HG03095 (cell line): Measurements from ENCODE around the gene PCSK5.
"Not testable (repeated sequence)": the region's sequence is repeated elsewhere in the genome, so short reads cannot be mapped to it uniquely, and the experiment has no call there.

Experiments used
- ATAC-seq: cut with Tn5 transposase; IDR thresholded peaks from one replicate; pipeline ENCODE4 v1.9.1; 2021; ENCODE audit warnings: moderate library complexity; ENCODE audit not compliant: unreplicated experiment

PCSK5 gene

DNA sequence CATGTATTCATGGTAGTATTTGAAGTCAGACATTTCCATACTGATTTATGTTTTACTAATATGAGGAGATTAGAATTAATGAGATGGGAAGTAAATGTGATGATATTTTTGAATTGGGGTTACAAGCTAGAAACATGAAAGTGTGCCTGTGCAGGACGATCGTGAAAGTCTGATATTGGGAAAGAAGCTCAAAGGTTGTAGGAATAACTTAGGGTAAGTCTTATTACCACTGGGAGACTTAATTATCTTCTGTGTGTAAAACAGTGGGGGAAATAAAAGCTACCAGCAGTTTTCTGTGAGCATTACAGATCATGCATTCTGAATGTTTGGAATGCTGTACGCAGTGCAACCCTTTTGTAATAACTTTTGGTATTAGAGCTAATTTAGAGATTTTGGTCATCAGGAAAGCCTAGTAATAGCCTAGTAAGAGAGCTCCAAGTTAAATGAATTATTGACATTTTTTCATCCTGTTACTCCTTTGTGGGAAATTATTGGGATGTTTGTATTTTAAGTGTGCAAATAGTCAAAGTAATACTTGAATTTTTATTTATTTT, 153.9 kb downstream of the PCSK5 start:
- no peak for ATAC-seq

DNA sequence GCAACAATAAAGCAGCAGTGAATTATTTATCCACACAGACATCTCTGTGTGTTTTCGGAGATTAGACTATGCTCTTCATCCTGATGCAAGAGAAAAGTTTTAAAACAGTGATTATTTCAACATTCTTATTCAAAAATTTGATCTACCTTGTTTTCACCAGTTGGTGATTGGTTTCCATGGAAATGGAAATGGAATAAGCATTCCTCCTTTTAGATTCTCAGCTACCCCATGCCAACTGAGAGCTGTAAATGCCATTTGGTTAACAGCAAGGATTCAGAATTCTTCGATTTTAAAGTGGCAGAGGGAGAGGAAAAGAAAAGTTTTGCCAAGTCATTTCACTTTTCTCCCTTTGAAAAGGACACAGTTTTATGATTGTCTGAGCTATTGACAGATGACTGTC, 154.7 kb downstream of the PCSK5 start:
- ATAC-seq, result no peak

DNA sequence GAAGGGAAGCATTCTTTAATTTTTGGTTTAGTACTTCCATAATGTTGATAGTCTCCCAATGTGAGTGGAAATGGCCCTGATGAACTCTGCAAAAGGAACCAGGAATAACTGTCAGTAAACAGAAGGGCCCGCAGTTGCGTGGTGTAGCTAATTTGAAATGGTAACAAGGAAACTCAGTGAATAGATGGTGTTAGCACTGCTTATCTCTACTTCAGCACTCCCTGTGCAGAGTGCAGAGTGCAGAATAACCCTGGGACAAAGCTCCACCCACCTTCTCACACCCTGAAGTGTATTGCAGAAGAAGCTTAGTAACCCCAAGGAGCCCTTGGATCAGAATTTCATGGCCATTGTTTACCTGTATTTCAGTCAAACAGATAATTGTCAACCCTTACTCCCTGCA, 158.9 kb downstream of the PCSK5 start:
- no peak for ATAC-seq

DNA sequence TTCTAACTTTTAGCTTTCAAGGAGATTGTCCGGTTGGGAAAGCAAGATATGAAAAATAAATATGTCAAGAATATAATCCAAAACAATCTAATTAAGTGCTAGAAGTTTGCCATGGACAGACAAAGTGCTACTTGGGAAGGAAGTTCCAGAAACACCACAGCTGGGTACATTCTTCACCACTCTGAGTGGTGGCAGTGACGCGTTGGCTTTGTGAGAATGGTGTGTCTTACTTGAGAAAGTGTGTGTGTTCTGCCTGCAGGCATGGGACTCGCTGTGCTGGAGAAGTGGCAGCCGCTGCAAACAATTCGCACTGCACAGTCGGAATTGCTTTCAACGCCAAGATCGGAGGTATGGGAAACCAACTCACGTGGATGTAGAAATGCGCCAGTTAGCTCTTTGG, 177.2 kb downstream of the PCSK5 start:
- no peak for ATAC-seq

DNA sequence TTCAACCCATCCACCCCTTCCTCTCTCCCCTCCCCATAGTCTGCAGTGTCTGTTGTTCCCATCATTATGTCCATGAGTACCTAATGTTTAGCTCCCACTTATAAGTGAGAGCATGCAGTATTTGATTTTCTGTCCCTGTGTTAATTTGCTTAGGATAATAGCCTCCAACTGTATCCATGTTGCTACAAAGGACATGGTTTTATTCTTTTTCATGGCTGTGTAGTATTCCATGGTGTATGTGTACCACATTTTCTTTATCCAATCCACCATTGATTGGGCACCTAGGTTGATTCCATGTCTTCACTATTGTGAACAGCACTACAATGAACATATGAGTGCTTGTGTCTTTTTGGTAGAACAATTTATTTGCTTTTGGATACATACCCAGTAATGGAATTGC, 187.1 kb downstream of the PCSK5 start:
- ATAC-seq, result no peak

DNA sequence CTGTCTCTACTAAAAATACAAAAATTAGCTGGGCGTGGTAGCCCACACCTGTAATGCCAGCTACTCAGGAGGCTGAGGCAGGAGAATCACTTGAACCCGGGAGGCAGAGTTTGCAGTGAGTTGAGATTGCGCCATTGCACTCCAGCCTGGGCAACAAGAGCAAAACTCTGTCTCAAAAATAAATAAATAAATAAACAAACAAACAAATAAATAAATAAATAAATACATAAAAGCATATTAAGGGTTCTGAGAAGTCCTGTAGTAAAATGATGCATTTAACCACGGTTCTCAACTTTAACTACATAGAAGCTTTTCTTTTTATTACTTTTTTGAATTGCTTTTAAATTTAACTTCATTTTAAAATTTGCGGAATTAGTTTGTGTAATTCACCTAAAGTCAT, 190.8 kb downstream of the PCSK5 start:
- not testable (repeated sequence) for ATAC-seq

DNA sequence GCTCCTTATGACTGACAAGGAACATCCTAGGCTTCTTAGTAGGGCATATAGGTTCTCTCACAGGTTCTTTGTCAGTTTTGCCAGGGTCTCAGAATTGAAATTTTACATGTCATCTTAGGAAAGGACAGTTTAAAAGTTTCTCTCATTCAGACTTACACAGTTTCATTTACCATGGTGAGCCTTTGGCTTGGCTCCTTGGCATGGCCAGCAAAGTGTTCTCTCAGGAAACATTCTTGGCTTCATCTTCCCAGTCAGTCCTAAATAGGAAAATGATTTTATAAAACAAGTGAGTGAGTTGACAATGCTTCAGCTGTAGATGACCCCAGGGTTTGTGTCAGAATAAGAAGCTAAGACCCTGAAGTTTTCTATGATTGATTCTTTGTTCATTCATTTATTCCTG, 191.6 kb downstream of the PCSK5 start:
- no peak for ATAC-seq

DNA sequence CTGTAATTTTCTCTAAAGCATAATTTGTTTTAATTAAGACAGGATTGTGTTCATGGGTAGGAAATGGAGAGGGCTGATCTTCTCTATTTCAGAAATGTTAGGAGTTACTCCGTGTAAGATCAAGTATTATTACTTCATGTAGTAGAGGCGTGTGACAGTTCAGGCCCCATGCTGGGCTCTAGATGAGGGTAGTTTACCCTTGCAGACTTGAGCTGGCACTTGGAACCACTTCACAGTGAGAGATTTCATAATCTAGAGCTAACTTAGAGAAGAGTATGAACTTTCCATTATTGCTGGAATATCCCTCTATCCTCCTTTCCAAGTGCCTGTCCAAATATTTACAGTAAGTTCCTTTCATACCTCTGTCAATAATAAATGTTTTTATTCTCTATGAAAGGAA, 195.1 kb downstream of the PCSK5 start:
- ATAC-seq, result no peak

DNA sequence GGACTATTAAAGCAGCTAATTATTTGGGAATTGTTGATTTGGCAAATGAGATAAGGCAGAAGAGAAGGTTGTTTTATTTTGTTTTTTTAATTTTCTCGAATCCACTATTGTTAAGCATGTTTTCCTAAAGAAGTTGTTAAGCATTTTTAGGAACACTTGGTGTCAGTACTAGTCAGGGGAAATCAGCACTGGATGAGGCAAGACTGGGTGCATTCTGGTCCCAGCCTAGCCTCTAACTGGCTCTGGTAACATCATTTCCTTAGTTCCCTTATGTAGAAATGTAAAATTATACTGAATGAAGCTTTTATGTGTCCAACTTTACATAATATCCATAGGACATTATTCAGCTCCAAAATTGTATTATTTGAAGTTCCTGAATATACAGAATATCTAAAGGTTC, 196.1 kb downstream of the PCSK5 start:
- no peak for ATAC-seq

DNA sequence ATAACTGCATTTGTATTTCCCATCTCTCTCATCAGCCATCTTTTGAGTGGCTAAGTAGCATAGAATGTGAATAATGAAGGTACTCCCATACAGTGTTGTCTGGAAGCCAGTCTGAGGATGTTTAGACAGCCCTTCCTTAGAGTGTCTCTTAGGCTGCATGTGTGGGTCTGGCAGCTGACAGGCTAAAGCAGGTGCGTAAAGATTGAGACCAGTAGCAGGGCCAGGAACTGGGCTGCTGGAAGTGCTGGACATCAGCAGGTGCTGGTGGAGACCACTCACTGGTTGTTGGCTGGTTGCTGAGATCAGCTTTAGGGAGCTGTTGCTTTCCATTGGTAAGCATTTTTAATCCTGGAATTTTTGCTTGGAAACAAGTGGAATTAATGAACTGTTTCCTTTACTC, 197.5 kb downstream of the PCSK5 start:
- ATAC-seq, result no peak

DNA sequence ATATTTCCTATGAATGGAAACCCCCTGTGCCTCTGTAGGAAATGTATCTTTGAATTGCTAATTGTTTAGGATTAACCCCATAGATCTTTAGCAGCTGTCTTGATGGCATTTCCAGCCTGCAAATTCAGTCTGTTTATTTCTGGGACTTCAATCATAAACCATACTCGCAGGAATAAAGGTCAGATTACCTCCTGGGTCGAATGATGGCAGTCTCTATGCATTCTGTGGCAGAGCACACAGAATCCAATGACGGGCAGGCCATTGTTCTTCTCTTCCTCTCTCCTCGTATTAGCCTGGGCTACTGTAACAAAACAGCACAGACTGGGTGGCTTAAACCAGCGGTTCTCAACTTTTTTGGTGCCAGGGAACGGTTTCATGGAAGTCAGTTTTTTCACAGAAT, 199.9 kb downstream of the PCSK5 start:
- ATAC-seq, result no peak

DNA sequence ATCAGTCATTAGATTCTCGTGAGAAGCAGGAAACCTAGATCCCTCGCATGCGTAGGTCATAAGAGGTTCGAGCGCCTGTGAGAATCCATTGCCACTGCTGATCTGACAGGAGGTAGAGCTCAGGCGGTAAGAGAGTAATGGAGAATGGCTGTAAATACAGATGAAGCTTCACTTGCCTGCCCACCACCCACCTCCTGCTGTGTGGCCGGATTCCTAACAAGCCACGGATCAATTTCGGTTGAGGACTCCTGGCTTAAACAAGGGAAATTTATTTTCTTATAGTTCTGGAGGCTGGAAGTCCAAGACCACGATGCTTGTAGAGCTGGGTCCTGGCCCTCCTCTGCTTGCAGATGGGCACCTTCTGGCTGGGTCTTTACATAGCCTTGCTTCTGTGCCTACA, 200.4 kb downstream of the PCSK5 start:
- no peak for ATAC-seq

DNA sequence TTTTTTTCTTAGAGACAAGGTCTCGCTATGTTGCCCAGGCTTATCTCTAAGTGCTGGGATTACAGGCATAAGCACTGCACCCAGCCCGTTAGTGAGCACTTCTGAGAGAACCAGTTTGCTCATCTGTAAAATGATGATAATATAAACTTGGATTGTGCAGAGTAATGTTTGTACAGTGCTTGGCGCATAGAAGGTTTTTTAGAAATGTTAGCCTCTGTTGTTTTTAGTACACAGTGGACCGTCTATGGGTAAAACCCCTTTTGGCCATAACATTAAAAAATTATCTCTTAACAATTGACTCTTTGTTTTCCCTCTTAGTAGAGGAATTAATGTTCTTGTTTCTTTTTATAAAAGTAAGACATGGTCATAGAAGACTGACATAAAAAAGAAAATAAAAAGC, 202.1 kb downstream of the PCSK5 start:
- ATAC-seq, result no peak

DNA sequence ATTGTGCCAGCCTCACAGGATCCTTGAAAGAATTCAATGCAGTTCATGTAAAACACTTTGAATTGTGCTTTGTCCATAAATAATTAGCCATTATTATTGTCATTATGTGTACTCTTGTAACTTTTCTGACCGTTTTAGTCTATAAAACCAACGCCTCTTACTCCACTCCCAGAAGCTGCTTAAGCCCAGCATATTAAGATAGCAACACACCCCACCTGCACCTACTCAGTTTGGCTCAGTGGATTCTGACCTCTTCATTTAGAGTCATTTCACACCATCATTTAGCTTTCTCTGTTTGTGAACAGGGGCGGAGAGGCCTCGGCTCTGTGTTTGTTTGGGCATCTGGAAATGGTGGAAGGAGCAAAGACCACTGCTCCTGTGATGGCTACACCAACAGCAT, 205.1 kb downstream of the PCSK5 start:
- ATAC-seq, result no peak

DNA sequence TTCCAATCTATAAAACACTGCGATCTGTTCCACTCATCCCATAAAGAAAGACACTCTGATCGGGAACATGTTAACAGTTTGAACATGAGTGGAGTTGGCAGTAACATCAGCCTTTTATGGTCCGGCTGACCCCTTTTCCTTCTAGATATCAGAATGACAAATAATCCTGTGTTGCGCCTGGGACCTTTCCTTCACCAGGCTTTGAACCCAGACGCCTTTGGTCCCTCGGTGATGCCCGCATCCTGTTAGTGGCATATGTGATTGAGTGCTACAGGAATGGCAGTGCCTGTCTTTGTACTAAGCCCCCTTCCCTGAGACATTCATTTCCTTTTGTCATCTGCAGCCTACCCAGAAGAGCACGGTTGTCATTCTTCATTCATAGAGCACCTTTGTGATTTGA, 209.0 kb downstream of the PCSK5 start:
- no peak for ATAC-seq

DNA sequence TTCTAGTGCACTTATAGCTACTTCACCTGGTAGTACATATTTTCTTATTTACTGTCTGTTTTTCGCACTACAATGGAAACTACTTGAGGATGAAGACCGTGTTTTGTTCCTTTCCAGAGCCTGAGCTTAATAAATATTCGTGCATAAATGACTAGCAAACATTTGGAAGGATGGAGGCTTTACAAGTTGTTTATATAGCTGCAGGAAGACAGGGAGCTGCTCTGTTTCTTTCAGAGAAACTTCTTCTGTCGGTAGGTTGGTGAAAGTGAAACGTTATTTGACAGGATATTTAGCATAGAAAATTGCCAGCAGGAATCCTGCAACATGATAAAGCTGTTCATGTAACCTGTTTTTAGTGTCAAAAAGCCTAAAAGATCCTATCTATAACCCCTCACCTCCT, 210.6 kb downstream of the PCSK5 start:
- ATAC-seq, result no peak

DNA sequence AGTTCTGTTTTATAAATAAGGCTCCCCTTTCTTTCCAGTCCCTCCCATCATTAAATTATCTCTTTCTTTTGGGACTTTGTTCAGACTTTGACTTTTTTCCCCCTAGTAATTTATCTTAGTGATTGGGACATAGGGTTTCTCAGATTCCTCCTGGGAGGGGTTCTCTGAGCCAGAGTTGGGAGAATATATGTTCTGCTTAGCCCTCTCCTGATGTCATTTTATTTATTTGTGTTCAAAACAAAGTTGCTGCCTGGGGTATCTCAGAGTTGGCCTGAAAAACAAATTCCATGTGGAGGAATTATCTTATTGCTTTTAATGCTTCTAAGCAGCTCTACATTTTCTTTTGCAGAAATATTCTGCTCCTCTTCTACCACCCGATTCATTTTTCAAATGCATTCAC, 211.0 kb downstream of the PCSK5 start:
- ATAC-seq, result no peak

DNA sequence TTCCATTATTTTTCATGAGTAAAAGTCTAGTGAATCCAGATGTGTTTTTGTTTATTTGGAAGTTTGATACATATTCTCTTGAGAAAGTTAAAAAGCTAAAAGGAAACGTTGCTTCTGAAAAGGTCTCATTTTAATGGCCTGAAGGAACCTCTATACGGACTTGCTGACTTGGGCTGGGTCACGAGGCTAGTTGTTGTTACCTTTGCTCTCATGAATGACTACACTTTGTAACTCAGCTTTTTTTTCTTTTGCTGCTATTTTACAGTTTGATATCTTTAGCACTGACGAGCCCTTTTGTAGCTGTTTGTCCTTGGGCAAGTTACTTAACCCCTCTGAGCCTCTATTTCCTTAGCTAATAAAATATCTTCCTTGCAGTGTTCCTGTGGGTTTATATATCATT, 211.5 kb downstream of the PCSK5 start:
- no peak for ATAC-seq

DNA sequence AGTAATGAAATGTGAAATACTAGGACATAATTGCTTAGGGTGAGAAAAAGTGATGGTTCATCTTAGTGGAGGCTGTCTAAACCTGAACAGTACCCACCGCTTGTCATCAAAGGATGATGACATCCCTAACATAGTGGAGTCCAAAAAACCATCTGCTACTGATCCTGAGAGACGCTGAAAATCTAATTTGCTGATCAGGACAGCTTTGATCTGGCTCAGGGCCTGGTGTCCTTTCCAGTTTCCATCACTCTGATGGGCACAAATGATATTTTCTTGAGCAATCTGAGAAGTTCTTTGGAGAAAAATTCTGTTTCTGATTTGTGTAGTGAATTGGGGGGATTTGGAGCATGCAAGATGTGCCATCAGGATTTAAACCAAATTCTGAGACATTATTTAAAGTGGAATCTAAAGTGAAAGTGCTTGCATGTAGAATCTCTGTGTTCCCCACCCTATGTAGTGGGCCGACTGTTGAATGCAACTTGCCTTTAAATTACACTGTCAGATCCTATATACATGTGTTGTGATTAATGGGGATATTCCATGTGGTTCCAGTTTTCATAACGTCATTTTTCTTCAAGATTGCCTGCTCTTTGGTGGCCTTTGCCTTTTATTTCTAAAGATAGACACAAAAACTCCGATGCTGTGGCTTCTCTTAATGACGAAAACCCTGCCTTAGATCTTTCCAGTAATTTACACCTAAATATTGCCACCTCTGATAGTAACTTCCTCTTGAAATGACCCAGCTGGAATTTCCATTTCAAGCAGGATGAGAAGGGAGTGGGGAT, 213.2 kb downstream of the PCSK5 start:
- no peak for ATAC-seq

DNA sequence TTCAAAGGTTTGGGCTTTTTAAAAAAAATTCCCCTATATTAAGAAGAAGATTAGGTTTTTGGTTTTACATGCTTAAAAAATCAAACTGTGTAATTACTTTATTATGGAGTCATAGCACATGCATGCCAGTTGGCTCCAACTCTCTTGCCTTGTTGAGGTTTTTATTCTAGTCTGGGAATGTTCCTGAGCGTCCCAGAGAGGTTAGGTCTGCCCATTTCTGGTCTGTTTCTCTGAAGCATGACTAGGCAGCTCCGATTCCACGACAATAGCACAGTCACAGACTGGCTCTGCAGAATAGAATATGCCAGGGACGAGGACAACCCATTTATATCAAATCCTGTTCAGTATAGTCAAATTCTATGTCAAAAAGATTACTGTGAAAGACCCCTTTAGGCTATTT, 217.0 kb downstream of the PCSK5 start:
- ATAC-seq, result no peak

DNA sequence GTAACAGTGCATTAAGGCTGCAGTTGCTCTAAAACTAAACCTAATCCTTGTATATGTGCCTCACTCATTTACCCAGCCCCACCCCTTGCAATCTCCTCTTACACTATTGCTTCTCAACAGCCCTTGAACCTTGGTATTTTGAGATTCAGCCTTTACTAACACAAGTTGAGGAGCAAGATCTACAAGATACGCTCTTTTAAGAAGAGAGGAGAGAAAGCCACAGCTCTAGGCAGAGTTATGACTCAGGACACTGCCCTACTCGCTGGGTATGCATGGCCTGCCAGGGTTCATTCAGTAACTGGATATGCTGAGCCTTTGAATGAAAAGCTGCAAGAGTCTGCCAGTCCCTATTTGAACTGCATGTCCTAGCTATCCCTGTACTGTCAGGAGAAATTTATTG, 219.5 kb downstream of the PCSK5 start:
- ATAC-seq, result no peak

DNA sequence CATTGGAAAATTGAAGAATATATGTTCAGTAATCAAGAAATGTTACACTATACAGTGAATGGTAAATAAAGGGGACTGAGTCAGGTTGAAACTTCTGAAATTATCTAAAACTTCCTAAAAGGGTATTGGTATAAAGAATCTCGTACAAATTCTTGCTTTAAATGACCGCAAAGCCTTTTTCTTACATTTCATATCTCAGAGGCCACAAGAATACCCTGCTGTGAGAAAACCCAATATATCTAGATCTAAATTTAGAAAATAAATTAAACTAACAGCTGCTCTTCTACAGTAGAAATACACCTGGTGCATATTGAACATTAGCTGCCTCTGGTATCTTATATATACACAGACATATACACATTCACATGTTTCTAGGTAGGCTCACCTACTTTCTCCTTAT, 221.7 kb downstream of the PCSK5 start:
- ATAC-seq, result no peak

DNA sequence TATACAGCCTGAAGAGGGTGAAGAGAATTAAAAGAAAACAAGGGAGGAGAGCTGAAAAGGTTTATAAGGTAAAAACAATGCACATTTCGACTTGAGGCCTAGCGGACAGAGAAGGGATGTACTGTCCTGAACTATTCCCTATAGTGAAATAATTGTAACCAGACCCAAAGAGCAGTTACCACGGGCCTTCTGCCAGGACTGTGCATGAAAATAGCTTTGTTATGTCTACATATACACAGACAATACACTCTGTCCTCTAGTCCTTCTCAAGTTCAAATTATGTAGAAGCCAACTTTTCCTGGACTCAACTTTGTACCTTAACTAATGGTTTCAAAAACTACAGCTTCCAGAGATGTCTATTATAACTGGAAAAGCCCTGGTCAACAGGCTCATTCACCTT, 223.7 kb downstream of the PCSK5 start:
- ATAC-seq, result no peak
